Measurements from ENCODE around the gene MDM2. TPM values are rescaled to one million over a fixed set of nuclear protein-coding genes. Genes with fewer than 3 reads are reported as not detected.
A peak's percentile ranks its signal among the peaks of the same experiment; 100 is the strongest.

The MDM2 gene
- total and polyA plus RNA-seq, 2 of the 13 experiments (the other 11 are each of a cell fraction or from before 2014, with no cell fraction given), result 29.3 to 314 TPM

DNA sequence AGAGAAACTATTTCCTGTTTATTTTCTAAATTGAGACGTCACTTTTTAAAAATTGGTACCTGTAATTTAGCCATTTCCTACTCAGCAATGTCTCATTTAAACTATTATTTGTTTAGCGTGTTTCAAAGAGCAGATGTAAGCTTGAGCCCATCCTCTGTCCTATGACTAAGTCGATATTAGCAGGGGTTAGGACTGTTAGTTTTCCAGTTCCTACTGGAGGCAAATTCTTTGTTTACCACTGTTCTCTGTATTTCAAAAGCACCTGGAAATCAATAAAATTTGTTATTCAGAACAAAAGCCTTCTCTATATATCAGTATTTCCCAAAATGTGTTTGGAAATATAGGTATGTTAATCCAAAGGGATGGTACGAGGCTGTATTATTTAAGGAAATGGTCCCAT lies 42.4 kb downstream of the MDM2 start (continued):
- TF ChIP-seq, protein P1, sequence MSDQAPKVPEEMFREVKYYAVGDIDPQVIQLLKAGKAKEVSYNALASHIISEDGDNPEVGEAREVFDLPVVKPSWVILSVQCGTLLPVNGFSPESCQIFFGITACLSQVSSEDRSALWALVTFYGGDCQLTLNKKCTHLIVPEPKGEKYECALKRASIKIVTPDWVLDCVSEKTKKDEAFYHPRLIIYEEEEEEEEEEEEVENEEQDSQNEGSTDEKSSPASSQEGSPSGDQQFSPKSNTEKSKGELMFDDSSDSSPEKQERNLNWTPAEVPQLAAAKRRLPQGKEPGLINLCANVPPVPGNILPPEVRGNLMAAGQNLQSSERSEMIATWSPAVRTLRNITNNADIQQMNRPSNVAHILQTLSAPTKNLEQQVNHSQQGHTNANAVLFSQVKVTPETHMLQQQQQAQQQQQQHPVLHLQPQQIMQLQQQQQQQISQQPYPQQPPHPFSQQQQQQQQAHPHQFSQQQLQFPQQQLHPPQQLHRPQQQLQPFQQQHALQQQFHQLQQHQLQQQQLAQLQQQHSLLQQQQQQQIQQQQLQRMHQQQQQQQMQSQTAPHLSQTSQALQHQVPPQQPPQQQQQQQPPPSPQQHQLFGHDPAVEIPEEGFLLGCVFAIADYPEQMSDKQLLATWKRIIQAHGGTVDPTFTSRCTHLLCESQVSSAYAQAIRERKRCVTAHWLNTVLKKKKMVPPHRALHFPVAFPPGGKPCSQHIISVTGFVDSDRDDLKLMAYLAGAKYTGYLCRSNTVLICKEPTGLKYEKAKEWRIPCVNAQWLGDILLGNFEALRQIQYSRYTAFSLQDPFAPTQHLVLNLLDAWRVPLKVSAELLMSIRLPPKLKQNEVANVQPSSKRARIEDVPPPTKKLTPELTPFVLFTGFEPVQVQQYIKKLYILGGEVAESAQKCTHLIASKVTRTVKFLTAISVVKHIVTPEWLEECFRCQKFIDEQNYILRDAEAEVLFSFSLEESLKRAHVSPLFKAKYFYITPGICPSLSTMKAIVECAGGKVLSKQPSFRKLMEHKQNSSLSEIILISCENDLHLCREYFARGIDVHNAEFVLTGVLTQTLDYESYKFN (CRISPR knock-in tag; conservative IDR thresholded peaks at IDR 0.05), result peak; percentile 71
- TF ChIP-seq ZNF605 (CRISPR knock-in tag; IDR thresholded peaks at IDR 0.05), result no peak
- TF ChIP-seq MIER3 (CRISPR knock-in tag; IDR thresholded peaks at IDR 0.05; ENCODE audit: borderline replicate concordance), result no peak
- TF ChIP-seq, protein P2, sequence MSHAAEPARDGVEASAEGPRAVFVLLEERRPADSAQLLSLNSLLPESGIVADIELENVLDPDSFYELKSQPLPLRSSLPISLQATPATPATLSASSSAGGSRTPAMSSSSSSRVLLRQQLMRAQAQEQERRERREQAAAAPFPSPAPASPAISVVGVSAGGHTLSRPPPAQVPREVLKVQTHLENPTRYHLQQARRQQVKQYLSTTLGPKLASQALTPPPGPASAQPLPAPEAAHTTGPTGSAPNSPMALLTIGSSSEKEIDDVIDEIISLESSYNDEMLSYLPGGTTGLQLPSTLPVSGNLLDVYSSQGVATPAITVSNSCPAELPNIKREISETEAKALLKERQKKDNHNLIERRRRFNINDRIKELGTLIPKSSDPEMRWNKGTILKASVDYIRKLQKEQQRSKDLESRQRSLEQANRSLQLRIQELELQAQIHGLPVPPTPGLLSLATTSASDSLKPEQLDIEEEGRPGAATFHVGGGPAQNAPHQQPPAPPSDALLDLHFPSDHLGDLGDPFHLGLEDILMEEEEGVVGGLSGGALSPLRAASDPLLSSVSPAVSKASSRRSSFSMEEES (CRISPR knock-in tag; IDR thresholded peaks at IDR 0.05), result peak; percentile 40; the same call in 1 of the 2 replicates
- no peak for TF ChIP-seq NR1H2 (CRISPR knock-in tag; IDR thresholded peaks at IDR 0.05; ENCODE audit: borderline replicate concordance, low read depth)
- 0 out of 2 replicates have a peak, but pooled peaks have one; percentile 16 for TF ChIP-seq KAT2B (IDR thresholded peaks at IDR 0.05; ENCODE audit: borderline replicate concordance, low read depth, low read length)
- no peak for TF ChIP-seq TCF12 (IDR thresholded peaks at IDR 0.05)
- no peak for TF ChIP-seq TCF12 (CRISPR knock-in tag; IDR thresholded peaks at IDR 0.05)
- TF ChIP-seq FOXP1 (IDR thresholded peaks at IDR 0.05), result no peak
- peak; percentile 45; the same call in 1 of the 2 replicates for TF ChIP-seq FOXP1 (CRISPR knock-in tag; IDR thresholded peaks at IDR 0.05)
- TF ChIP-seq RBM39 (IDR thresholded peaks at IDR 0.05; ENCODE audit: low read depth, low read length, poor library complexity, severe bottlenecking), result no peak
- TF ChIP-seq, protein P3, sequence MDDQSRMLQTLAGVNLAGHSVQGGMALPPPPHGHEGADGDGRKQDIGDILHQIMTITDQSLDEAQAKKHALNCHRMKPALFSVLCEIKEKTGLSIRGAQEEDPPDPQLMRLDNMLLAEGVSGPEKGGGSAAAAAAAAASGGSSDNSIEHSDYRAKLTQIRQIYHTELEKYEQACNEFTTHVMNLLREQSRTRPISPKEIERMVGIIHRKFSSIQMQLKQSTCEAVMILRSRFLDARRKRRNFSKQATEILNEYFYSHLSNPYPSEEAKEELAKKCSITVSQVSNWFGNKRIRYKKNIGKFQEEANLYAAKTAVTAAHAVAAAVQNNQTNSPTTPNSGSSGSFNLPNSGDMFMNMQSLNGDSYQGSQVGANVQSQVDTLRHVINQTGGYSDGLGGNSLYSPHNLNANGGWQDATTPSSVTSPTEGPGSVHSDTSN (CRISPR knock-in tag; IDR thresholded peaks at IDR 0.05; ENCODE audit: borderline replicate concordance), result no peak
- peak in 1 of 2 experiments; percentile 31; a peak in 1 of 4 replicates for TF ChIP-seq EP300 (IDR thresholded peaks at IDR 0.05; ENCODE audit: low read depth in 2 of 2, low read length in 2 of 2)
- no peak for TF ChIP-seq EP300 (CRISPR knock-in tag; IDR thresholded peaks at IDR 0.05; ENCODE audit: borderline replicate concordance)
- TF ChIP-seq KLF15 (CRISPR knock-in tag; IDR thresholded peaks at IDR 0.05; ENCODE audit: borderline replicate concordance), result no peak
- TF ChIP-seq NFE2 (CRISPR knock-in tag; IDR thresholded peaks at IDR 0.05), result no peak
- TF ChIP-seq ZBTB8A (CRISPR knock-in tag; IDR thresholded peaks at IDR 0.05; ENCODE audit: borderline replicate concordance, low read depth), result no peak
- TF ChIP-seq, protein P4, sequence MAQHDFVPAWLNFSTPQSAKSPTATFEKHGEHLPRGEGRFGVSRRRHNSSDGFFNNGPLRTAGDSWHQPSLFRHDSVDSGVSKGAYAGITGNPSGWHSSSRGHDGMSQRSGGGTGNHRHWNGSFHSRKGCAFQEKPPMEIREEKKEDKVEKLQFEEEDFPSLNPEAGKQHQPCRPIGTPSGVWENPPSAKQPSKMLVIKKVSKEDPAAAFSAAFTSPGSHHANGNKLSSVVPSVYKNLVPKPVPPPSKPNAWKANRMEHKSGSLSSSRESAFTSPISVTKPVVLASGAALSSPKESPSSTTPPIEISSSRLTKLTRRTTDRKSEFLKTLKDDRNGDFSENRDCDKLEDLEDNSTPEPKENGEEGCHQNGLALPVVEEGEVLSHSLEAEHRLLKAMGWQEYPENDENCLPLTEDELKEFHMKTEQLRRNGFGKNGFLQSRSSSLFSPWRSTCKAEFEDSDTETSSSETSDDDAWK (CRISPR knock-in tag; IDR thresholded peaks at IDR 0.05), result no peak

Data from HepG2 (cell line).